Subcutaneous abdominal adipose tissue (tissue), 5 donors: Measurements from ENCODE around the gene DGUOK.

Experiments
- H3K27ac ChIP-seq: one replicate; pipeline ENCODE4 v1.7.0; 2013; ENCODE audit warnings: low read depth, mild to moderate bottlenecking, inconsistent platforms, low read length, moderate library complexity
- H3K27me3 ChIP-seq, 5 donors: one replicate each; pipeline ENCODE4 v1.7.0; 2013; ENCODE audit warnings: low read length in 5 of 5, inconsistent platforms in 1 of 5; ENCODE audit not compliant: control insufficient read depth in 5 of 5, insufficient read depth in 4 of 5
- H3K36me3 ChIP-seq, 5 donors: one replicate each; pipeline ENCODE4 v1.7.0; 2013; ENCODE audit warnings: low read length in 5 of 5; ENCODE audit not compliant: control insufficient read depth in 5 of 5, insufficient read depth in 5 of 5
- H3K4me1 ChIP-seq, 5 donors: one replicate each; pipeline ENCODE4 v1.7.0; 2013; ENCODE audit warnings: low read length in 5 of 5, mild to moderate bottlenecking in 3 of 5, moderate library complexity in 1 of 5; ENCODE audit not compliant: control insufficient read depth in 5 of 5, insufficient read depth in 5 of 5
- H3K4me3 ChIP-seq, 5 donors: one replicate each; pipeline ENCODE4 v1.7.0; 2013; ENCODE audit warnings: low read length in 5 of 5, low read depth in 1 of 5
- H3K9ac ChIP-seq, 5 donors: one replicate each; pipeline ENCODE4 v1.7.0; 2013; ENCODE audit warnings: low read length in 5 of 5, mild to moderate bottlenecking in 4 of 5, moderate library complexity in 3 of 5
- H3K9me3 ChIP-seq, 5 donors: one replicate each; pipeline ENCODE4 v1.7.0; 2013; ENCODE audit warnings: low read length in 5 of 5; ENCODE audit not compliant: control insufficient read depth in 5 of 5
- donor health status: healthy.
- donor health status: healthy.
- donor health status: healthy.
- donor health status: healthy.
- donor health status: healthy.

Gene DGUOK

DNA sequence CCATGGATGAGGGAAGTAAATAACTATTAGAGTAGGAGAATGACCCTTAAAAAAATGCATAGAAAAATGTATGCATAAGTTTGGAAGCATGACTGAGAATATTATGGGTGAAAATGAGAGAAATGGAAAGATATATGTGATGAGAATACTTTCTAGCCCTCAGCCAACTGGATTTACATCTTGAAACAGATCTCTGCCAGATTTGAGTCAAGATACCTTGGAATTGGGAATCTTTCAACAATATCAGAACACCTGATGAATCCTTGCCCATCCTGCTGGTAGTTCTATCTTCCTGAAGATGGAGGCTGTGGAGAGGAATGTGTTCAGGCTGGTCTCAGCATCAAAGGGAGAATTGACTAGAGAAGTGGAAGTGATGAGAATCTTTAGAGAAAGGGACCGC, 63.9 kb downstream of the DGUOK start:
- H3K4me1 ChIP-seq = peaks cover 0 to 49% (median 30%) of the 10 kb centered on the region in 5 donors
- peaks cover 0 to 13% (median 3%) of the 10 kb centered on the region in 5 donors for H3K36me3 ChIP-seq
- H3K9me3 ChIP-seq = no peaks in the 10 kb centered on the region
- no peak overlapping the region for H3K9ac ChIP-seq
- H3K4me3 ChIP-seq = no peak overlapping the region
- H3K27me3 ChIP-seq = no peaks in the 10 kb centered on the region
- no peak overlapping the region for H3K27ac ChIP-seq

DNA sequence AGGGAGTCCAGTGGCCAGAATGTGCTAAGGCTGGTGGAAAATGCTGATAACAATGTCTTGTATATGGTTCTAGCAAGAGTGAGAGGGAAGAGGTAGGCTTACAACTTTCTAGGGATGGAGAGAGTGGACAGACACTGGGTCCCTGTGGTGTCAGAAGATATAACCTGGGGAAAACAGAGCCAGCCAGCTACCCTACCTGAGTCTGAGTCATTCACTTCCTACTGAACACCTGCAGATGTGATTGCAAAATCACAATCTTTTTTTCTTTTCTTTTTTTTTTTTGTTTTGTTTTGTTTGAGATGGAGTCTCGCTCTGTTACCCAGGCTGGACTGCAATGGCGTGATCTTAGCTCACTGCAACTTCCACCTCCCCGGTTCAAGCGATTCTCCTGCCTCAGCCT, 65.4 kb downstream of the DGUOK start:
- Histone ChIP-seq H3K27me3 (no peaks in the 10 kb centered on the region), H3K4me1 (peaks cover 0 to 37% (median 16%) of the 10 kb centered on the region in 5 donors), H3K9ac (no peak overlapping the region), H3K9me3 (no peaks in the 10 kb centered on the region), H3K4me3 (no peak overlapping the region), H3K27ac (no peak overlapping the region), H3K36me3 (peaks cover 0 to 9% (median 2%) of the 10 kb centered on the region in 5 donors)

DNA sequence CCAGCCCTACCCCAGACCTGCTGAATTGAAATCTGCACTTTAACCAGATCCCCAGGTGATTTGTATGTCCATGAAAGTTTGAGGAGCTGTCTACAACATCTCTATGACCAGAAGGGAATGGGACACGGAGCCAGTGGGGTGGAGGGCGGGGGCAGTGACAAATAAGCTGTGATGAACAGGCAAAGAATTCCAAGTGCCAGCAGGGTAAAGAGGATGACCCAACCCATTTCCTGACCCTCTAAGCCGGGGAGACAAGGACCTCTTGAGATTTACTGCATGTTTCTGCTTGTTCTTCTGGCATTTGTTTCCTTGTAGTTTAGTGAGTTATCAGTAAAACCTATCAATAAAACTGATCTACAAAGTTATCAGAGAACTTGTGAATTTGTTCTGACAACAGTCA, 66.7 kb downstream of the DGUOK start:
- no peak overlapping the region for H3K27ac ChIP-seq
- no peak overlapping the region for H3K9ac ChIP-seq
- no peaks in the 10 kb centered on the region for H3K9me3 ChIP-seq
- no peak overlapping the region for H3K4me3 ChIP-seq
- H3K4me1 ChIP-seq = peaks cover 0 to 28% (median 3%) of the 10 kb centered on the region in 5 donors
- no peaks in the 10 kb centered on the region for H3K27me3 ChIP-seq
- peaks cover 0 to 9% (median 2%) of the 10 kb centered on the region in 5 donors for H3K36me3 ChIP-seq

DNA sequence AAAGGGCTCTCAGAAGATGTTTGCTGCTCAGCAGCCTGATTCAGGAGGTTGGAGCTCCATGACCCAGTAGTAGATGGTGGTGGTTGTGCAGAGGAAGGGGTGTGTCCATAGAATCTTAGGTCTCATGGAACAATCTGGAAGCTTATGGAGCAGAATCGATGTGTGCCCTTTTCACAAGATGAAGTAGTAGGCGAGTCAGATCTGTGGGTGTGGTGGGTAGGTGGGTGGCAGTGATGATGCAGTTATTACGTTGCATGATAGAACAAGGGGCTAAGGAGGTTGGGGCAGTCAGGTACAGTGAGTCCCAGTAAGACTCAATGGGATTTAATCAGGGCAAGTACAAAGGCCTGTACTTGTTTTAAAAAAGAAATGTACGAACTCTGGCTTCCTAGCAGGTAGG, 67.1 kb downstream of the DGUOK start:
- Histone ChIP-seq H3K4me1 (peaks cover 0 to 26% (median 0%) of the 10 kb centered on the region in 5 donors), H3K27ac (no peak overlapping the region), H3K9me3 (no peaks in the 10 kb centered on the region), H3K4me3 (no peak overlapping the region), H3K36me3 (peaks cover 0 to 9% (median 2%) of the 10 kb centered on the region in 5 donors), H3K27me3 (no peaks in the 10 kb centered on the region), H3K9ac (no peak overlapping the region)

DNA sequence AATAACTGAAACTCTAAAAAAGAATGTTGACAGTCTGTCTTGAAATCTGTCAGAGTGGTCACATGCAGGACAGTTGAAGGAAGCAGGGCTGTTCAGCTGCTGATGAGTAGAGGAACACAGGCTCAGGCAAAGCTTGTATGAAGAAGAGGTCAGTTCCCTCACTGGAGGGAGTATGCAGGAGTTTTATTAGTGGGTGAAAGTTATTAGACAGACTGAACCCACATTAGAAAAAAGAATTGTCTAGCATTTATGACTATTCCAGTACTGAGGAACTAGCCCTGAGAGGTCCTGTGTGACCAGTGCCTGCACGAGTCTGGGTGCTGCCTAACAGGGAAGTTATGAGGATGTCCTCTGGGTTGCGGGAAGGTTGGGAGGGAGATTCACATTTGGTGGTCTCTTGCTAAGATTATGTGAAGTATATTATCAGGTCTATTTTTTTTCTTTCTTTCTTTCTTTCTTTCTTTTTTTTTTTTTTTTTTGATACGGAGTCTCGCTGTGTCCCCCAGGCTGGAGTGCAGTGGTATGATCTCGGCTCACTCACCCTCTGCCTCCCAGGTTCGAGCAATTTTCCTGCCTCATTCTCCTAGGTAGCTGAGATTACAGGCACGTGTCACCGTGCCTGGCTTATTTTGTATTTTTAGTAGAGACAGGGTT, 67.6 kb downstream of the DGUOK start:
- peaks cover 0 to 6% (median 0%) of the 10 kb centered on the region in 5 donors for H3K36me3 ChIP-seq

DNA sequence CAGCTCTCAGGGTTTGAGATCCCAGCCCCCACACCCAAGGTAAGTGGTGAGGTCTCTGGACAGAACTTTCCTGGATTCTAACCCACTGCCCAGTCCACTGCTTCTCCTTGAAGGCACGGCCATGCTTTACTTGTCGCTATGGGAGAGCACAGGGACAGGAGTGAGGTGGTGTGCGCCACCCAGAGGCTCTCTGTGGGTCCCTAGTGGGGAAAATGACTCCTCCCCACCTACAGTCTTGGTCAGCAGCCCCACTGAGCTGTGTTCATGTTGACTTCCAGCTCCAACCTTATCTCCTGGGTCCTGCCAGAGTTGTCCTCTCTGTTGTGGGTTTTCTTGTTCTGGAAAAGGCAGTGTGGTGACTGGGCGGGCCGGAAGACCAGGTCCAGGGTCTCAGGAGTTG, 69.1 kb downstream of the DGUOK start:
- H3K4me1 ChIP-seq = peaks cover 0 to 31% (median 7%) of the 10 kb centered on the region in 5 donors
- no peak overlapping the region for H3K27ac ChIP-seq

More for the DNA sequence above, 67.6 kb downstream of the DGUOK start:
- Histone ChIP-seq H3K4me3 (no peak overlapping the region), H3K9me3 (no peaks in the 10 kb centered on the region), H3K27ac (no peak overlapping the region), H3K27me3 (no peaks in the 10 kb centered on the region), H3K4me1 (peaks cover 0 to 22% (median 0%) of the 10 kb centered on the region in 5 donors), H3K9ac (no peak overlapping the region)

DNA sequence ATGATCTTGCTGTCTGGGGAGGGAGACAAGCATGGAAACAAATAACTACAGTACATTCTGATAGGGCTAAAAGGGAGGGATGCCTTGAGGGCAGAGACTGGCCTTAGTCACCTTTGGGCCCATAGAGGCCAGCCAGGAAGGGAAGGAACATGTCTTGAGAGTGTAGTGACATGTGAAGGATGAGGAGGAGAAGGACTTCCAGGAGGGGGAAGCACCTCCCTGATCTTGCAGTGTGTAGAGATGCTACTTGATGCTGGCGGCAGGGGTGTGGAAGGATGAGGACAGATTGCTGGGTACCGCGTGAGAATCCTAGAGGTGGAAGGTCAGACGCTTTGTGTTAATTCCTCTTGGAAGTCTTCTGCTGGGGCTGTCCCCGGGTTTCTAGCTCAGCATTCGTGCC, 71.1 kb downstream of the DGUOK start:
- H3K36me3 ChIP-seq = peaks cover 0 to 5% (median 0%) of the 10 kb centered on the region in 5 donors
- no peak overlapping the region for H3K27ac ChIP-seq
- no peaks in the 10 kb centered on the region for H3K9me3 ChIP-seq
- no peak overlapping the region for H3K4me3 ChIP-seq
- H3K4me1 ChIP-seq = peaks cover 2 to 43% (median 14%) of the 10 kb centered on the region in 5 donors
- no peaks in the 10 kb centered on the region for H3K27me3 ChIP-seq
- H3K9ac ChIP-seq = no peak overlapping the region

More for the DNA sequence above, 69.1 kb downstream of the DGUOK start:
- no peaks in the 10 kb centered on the region for H3K27me3 ChIP-seq
- H3K9me3 ChIP-seq = no peaks in the 10 kb centered on the region
- H3K36me3 ChIP-seq = peaks cover 0 to 6% (median 0%) of the 10 kb centered on the region in 5 donors
- no peak overlapping the region for H3K9ac ChIP-seq
- H3K4me3 ChIP-seq = no peak overlapping the region

DNA sequence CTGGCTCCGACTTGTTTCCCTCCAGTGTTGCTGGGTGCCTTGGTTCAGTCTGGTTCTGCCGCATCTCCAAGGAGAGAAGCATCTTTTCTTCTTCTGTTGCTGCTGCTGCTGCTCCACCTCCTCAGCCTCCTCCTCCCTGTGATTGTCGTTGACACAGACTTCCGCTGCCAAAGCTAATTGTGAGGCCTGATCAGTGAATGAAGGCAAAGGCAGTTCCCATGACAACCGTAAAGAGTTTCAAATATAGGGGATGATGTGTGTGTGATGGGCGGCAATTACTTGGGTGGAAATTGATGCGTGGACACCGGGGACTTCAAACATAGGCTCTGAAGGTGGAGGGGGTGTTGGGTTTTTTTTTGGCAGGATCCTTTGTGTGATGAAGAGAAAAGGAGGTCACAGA, 71.8 kb downstream of the DGUOK start:
- no peak overlapping the region for H3K4me3 ChIP-seq
- no peak overlapping the region for H3K9ac ChIP-seq
- H3K27ac ChIP-seq = no peak overlapping the region
- H3K4me1 ChIP-seq = peaks cover 2 to 44% (median 19%) of the 10 kb centered on the region in 5 donors
- H3K27me3 ChIP-seq = no peaks in the 10 kb centered on the region
- H3K36me3 ChIP-seq = no peaks in the 10 kb centered on the region
- no peaks in the 10 kb centered on the region for H3K9me3 ChIP-seq

DNA sequence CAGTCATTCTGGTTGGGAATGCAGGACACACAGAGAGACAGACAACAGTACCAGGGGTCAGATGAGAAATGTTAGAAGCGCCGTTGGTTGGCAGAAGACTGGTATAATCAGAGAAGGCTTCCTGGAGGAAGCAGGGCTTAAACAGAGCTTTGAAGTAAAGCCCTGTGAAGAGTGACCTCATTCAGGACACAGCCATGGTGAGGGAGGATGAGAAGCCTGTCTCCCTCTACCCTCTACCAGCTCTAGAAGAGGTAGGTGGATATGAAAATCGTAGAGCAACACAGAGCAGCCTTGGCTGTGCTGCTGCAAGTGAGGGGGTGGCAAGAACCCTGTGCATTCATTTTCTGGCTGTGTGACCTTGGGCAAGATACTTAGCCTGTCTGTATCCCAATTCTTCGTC, 72.3 kb downstream of the DGUOK start:
- H3K4me1 ChIP-seq = peaks cover 2 to 42% (median 19%) of the 10 kb centered on the region in 5 donors
- no peak overlapping the region for H3K27ac ChIP-seq

DNA sequence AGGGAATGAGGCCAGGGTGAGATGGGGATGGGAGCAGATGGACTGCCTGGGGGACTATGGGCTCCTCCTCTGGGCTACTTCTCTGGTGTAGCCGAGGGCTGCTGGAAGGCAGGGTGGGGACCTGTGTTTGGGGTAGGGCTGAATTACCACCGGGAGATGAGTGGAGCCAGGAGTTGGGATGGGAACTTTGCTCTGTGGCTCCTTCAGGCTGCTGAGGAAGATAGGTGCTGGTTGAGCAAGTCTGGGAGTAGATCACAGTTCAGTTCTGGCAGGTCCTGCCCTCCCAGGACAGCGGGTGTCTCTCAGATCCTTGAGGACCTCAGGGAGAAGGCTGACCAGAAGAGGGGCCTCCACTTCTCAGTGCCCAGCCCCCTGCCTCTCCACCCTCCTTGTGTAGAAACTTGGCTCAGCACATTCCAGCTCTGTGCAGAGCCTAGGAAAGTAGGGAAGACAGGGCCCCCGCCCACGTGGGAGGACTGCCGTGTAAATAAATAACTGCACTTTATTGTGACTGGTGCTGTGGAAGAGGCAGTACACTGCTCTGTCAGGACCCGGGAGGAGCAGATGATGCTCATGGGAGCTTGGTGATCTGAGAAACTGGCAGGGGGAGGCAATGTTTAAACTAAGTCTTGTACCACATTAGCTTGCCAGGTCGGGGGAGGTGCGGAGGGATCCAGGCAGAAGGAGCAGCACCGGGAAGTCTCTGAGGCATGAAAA, 73.4 kb downstream of the DGUOK start:
- H3K4me3 ChIP-seq = no peak overlapping the region
- H3K9me3 ChIP-seq = no peaks in the 10 kb centered on the region
- no peak overlapping the region for H3K27ac ChIP-seq
- no peaks in the 10 kb centered on the region for H3K36me3 ChIP-seq
- H3K4me1 ChIP-seq = peaks cover 2 to 43% (median 19%) of the 10 kb centered on the region in 5 donors
- peaks cover 0 to under 1% (median 0%) of the 10 kb centered on the region in 5 donors for H3K27me3 ChIP-seq
- no peak overlapping the region for H3K9ac ChIP-seq

More for the DNA sequence above, 72.3 kb downstream of the DGUOK start:
- H3K4me3 ChIP-seq = no peak overlapping the region
- H3K9me3 ChIP-seq = no peaks in the 10 kb centered on the region
- no peak overlapping the region for H3K9ac ChIP-seq
- H3K27me3 ChIP-seq = no peaks in the 10 kb centered on the region
- H3K36me3 ChIP-seq = no peaks in the 10 kb centered on the region
